Mammary epithelial cell (primary cell): Measurements from ENCODE around the gene ATL2.

Experiments used
- EZH2 ChIP-seq: IDR thresholded peaks from 2 replicates; pipeline ENCODE4 v1.6.1; 2012; ENCODE audit warnings: low read length, inconsistent platforms, borderline replicate concordance
- TF ChIP-seq, protein P1 (sequence below), 2 donors: IDR thresholded peaks in 1 of 2; conservative IDR thresholded peaks in 1 of 2; 2 replicates each; pipeline ENCODE4 v1.5.1; 2011 to 2012; ENCODE audit warnings: inconsistent platforms in 2 of 2, low read length in 2 of 2, mild to moderate bottlenecking in 2 of 2, control low read depth in 1 of 2, low read depth in 1 of 2; ENCODE audit not compliant: insufficient read depth in 1 of 2; ENCODE audit errors: extremely low read depth in 1 of 2

GRCh38 chr2:38327580-38327979 lies 49.5 kb downstream of the ATL2 start:
- TF ChIP-seq, protein P1, sequence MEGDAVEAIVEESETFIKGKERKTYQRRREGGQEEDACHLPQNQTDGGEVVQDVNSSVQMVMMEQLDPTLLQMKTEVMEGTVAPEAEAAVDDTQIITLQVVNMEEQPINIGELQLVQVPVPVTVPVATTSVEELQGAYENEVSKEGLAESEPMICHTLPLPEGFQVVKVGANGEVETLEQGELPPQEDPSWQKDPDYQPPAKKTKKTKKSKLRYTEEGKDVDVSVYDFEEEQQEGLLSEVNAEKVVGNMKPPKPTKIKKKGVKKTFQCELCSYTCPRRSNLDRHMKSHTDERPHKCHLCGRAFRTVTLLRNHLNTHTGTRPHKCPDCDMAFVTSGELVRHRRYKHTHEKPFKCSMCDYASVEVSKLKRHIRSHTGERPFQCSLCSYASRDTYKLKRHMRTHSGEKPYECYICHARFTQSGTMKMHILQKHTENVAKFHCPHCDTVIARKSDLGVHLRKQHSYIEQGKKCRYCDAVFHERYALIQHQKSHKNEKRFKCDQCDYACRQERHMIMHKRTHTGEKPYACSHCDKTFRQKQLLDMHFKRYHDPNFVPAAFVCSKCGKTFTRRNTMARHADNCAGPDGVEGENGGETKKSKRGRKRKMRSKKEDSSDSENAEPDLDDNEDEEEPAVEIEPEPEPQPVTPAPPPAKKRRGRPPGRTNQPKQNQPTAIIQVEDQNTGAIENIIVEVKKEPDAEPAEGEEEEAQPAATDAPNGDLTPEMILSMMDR (conservative IDR thresholded peaks at IDR 0.05 in 1 of 2, IDR thresholded peaks at IDR 0.05 in 1 of 2; ENCODE audit: extremely low read depth in 1 of 2, insufficient read depth in 1 of 2, low read depth in 1 of 2, low read length in 2 of 2): no peak
- TF ChIP-seq EZH2: no peak
